Activated naive CD4-positive, alpha-beta T cell treated with anti-CD3 and anti-CD28 coated beads, Interleukin-2, amount 50 U/mL, for 72 hours (primary cell): ENCODE results near the gene CPNE6. TPM values are rescaled to one million over a fixed set of nuclear protein-coding genes. Genes with fewer than 3 reads are reported as not detected.
A peak's percentile ranks its signal among the peaks of the same experiment; 100 is the strongest.
"Not testable (repeated sequence)": the region's sequence is repeated elsewhere in the genome, so short reads cannot be mapped to it uniquely, and the experiment has no call there.

Experiments used
- ATAC-seq, 2 donors: fragments of 150-1000 bp; cut with Tn5 transposase; 2 replicates each; pipeline ENCODE4 v1.10.0; 2021; ENCODE audit warnings: mild to moderate bottlenecking in 2 of 2, moderate library complexity in 2 of 2
- DNase-seq, 2 donors: peaks; one replicate each; pipeline ENCODE4 v3.0.0; 2021 to 2022; ENCODE audit warnings: low spot score in 2 of 2
- H3K27ac Mint-ChIP-seq, 2 donors: one replicate each; pipeline ENCODE4 v1.8.0; 2022; ENCODE audit warnings: mild to moderate bottlenecking in 2 of 2, mixed read lengths in 2 of 2
- H3K36me3 Mint-ChIP-seq, 2 donors: one replicate each; pipeline ENCODE4 v1.8.0; 2022; ENCODE audit warnings: mixed read lengths in 2 of 2
- H3K9me3 Mint-ChIP-seq, 2 donors: one replicate each; pipeline ENCODE4 v1.8.0; 2022; ENCODE audit warnings: mixed read lengths in 2 of 2
- total RNA-seq, 2 donors: library from RNA; stranded (reverse); gene quantifications; one replicate each; pipeline ENCODE4 v1.2.3, GENCODE V29; 2022

The CPNE6 gene
- total RNA-seq: under 1 TPM in 1 of 2 donors, not detected in 1; 0.14 TPM

GRCh38 chr14:24071144-24071697, at the start of gene CPNE6:
Gene CPNE6 (plus strand): TSS chr14:24071562. CDS start chr14:24072937, 1,375 bp downstream.
- peak in 1 of 2 donors; percentile 42 for DNase-seq
- ATAC-seq: peak; percentile 85 to 96
- H3K9me3 Mint-ChIP-seq: no peaks in the 10 kb centered on the region
- no peaks in the 10 kb centered on the region for H3K36me3 Mint-ChIP-seq
- peak within 1 kb of the TSS; percentile 40 to 84 for H3K27ac Mint-ChIP-seq

GRCh38 chr14:24024939-24025418, 46.4 kb upstream of the CPNE6 start:
- not testable (repeated sequence) for ATAC-seq, H3K36me3 Mint-ChIP-seq, H3K9me3 Mint-ChIP-seq, H3K27ac Mint-ChIP-seq, DNase-seq

- Mint-ChIP-seq H3K36me3 (peaks cover 10% of the 10 kb centered on the region in 2 donors), H3K9me3 (peaks cover 10 to 19% of the 10 kb centered on the region in 2 donors)
- not testable (repeated sequence) for ATAC-seq, DNase-seq, H3K27ac Mint-ChIP-seq
Observed at GRCh38 chr14:24029687-24030086, 41.7 kb upstream of the CPNE6 start.

GRCh38 chr14:24031331-24031730, 40.0 kb upstream of the CPNE6 start:
- H3K27ac Mint-ChIP-seq, DNase-seq, ATAC-seq: not testable (repeated sequence)

GRCh38 chr14:24032727-24033418, 38.5 kb upstream of the CPNE6 start:
- H3K27ac Mint-ChIP-seq: no peak overlapping the region
- DNase-seq (no peak), ATAC-seq (no peak)
- peaks cover 5 to 10% of the 10 kb centered on the region in 2 donors for H3K36me3 Mint-ChIP-seq
- H3K9me3 Mint-ChIP-seq: peaks cover 6 to 19% of the 10 kb centered on the region in 2 donors

More at GRCh38 chr14:24031331-24031730, 40.0 kb upstream of the CPNE6 start:
- Mint-ChIP-seq H3K9me3 (peaks cover 10 to 19% of the 10 kb centered on the region in 2 donors), H3K36me3 (peaks cover 10% of the 10 kb centered on the region in 2 donors)

- H3K27ac Mint-ChIP-seq: peak overlapping the region; percentile 74 to 89
- H3K9me3 Mint-ChIP-seq: peaks cover 6 to 15% of the 10 kb centered on the region in 2 donors
- peak; percentile 26 to 27 for ATAC-seq
- H3K36me3 Mint-ChIP-seq, DNase-seq: not testable (repeated sequence)
Observed at GRCh38 chr14:24035769-24036168, 35.6 kb upstream of the CPNE6 start.

- H3K27ac Mint-ChIP-seq: peak overlapping the region; percentile 89 to 92
- peaks cover 3 to 9% of the 10 kb centered on the region in 2 donors for H3K9me3 Mint-ChIP-seq
- DNase-seq (peak; percentile 70 to 79), ATAC-seq (peak; percentile 91 to 92)
- H3K36me3 Mint-ChIP-seq: peaks cover under 1 to 2% of the 10 kb centered on the region in 2 donors
Observed at GRCh38 chr14:24036169-24036962, 35.0 kb upstream of the CPNE6 start.

- not testable (repeated sequence) for H3K9me3 Mint-ChIP-seq, H3K36me3 Mint-ChIP-seq, DNase-seq
- H3K27ac Mint-ChIP-seq: peak overlapping the region; percentile 89 to 92
- peak in 1 of 2 donors; percentile 3 for ATAC-seq
Observed at GRCh38 chr14:24036963-24037657, 34.3 kb upstream of the CPNE6 start.

- H3K27ac Mint-ChIP-seq: no peak overlapping the region
- peaks cover 0 to under 1% of the 10 kb centered on the region in 2 donors for H3K9me3 Mint-ChIP-seq
- H3K36me3 Mint-ChIP-seq: no peaks in the 10 kb centered on the region
- DNase-seq (no peak), ATAC-seq (no peak)
Observed at GRCh38 chr14:24037658-24038037, 33.7 kb upstream of the CPNE6 start.

- Mint-ChIP-seq H3K27ac (peak overlapping the region in 1 of 2 donors; percentile 62), H3K9me3 (no peaks in the 10 kb centered on the region), H3K36me3 (no peaks in the 10 kb centered on the region)
- ATAC-seq (no peak), DNase-seq (no peak)
Observed at GRCh38 chr14:24038686-24039085, 32.7 kb upstream of the CPNE6 start.

- ATAC-seq (no peak), DNase-seq (no peak)
- no peaks in the 10 kb centered on the region for H3K36me3 Mint-ChIP-seq
- H3K9me3 Mint-ChIP-seq: no peaks in the 10 kb centered on the region
- no peak overlapping the region for H3K27ac Mint-ChIP-seq
Observed at GRCh38 chr14:24040692-24041091, 30.7 kb upstream of the CPNE6 start.

GRCh38 chr14:24042746-24043145, 28.6 kb upstream of the CPNE6 start:
- no peaks in the 10 kb centered on the region for H3K36me3 Mint-ChIP-seq
- H3K27ac Mint-ChIP-seq: no peak overlapping the region
- ATAC-seq (no peak), DNase-seq (no peak)
- H3K9me3 Mint-ChIP-seq: no peaks in the 10 kb centered on the region

GRCh38 chr14:24049002-24049401, 22.4 kb upstream of the CPNE6 start:
- H3K27ac Mint-ChIP-seq, ATAC-seq, DNase-seq, H3K9me3 Mint-ChIP-seq, H3K36me3 Mint-ChIP-seq: not testable (repeated sequence)

- not testable (repeated sequence) for H3K27ac Mint-ChIP-seq, H3K9me3 Mint-ChIP-seq, H3K36me3 Mint-ChIP-seq, DNase-seq, ATAC-seq
Observed at GRCh38 chr14:24050753-24051152, 20.6 kb upstream of the CPNE6 start.

- Mint-ChIP-seq H3K9me3 (no peaks in the 10 kb centered on the region), H3K36me3 (peaks cover 0 to 7% of the 10 kb centered on the region in 2 donors), H3K27ac (no peak overlapping the region)
- DNase-seq: no peak
- no peak for ATAC-seq
Observed at GRCh38 chr14:24051176-24051788, 20.1 kb upstream of the CPNE6 start.
